HG03159 (cell line): ENCODE data around the gene VANGL2.

Experiments used
- ATAC-seq: cut with Tn5 transposase; IDR thresholded peaks from one replicate; pipeline ENCODE4 v1.9.1; 2021; ENCODE audit warnings: mild to moderate bottlenecking, moderate library complexity; ENCODE audit not compliant: unreplicated experiment

Gene VANGL2

GRCh38 chr1:160405331-160405877 lies 5.0 kb downstream of the VANGL2 start:
- ATAC-seq, result no peak

DNA sequence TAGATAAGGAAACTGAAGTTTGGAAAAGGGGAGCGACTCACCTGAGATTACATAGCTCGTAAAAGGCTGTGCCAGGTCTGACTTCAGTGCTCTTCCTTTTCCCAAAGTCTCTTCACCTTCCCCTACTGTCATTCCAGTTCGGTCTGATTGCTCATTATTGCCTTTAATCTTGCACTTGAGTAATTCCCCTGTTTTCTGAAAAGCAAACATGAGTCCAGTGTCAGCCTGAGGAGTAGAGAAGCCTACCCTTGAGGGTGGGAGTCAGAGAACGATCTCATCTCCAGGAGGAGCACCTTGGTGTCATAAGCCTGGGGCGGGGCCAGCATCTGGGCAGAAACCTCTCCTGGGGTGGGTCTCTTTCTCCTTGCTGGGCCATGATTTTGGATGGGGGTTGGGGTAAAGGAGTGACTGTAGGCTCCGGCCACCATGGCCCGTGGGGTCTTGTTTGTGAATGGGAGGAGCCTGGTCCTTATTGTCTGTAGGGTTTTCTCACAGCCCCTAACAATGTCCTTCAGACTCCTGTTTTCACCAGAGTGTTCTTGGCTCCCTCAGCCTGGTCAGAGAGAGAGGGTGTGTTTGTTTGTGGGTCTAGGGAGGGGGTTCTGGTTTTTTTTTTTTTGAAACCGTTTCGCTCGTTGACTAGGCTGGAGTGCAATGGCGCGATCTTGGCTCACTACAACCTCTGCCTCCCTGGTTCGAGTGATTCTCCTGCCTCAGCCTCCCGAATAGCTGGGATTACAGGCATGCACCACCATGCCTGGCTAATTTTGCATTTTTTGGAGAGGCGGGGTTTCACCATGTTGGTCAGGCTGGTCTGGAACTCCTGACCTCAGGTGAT lies 6.0 kb downstream of the VANGL2 start:
- no peak for ATAC-seq

DNA sequence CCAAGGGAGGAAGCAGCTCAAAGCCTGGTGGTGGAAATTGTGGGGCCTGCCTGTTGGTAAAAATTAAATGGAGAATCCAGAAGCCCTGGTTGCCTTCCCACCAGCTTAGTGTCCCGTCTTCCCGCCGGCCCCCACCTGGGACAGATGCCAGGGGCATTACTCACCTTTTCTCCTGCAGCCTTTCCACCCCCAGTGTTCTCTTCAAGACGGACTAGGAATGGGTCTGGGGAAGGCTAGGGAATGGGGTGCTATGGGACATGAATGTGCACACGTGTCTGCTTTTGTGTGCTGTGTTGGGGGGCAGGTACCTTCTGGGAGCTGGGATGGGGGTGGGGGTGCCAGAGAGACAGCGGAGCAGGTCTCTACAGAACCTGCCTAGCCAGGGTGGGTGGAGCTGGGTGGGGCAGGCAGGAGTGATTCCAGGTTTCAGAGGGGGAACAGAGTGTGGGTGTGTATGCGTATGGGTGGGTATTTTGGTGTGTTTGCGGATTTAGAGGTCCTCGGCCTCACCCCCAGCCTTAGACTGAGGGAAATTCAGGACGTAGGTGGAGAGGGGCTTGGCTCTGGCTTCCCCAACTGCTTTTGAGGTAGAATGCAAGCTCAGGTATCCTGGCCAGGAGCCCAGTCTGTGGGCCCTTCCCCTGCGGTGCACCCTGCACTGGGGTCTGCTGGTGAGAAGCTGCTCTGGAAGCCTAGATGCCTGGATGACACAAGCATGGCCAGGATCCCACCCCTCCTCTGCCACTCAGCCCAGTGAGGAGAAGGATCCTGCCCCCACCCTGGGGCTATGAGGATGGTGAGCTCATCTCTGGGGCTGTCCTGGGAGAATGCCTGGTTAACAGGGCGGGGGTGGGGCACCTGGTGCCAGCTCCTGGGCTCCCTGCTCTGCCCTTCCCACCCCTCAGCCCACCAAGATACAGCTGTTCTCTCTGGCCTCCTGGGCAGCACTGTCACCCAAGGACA lies 7.8 kb downstream of the VANGL2 start:
- no peak for ATAC-seq

- ATAC-seq, result no peak
Measured at GRCh38 chr1:160408864-160409263, 8.5 kb downstream of the VANGL2 start.

DNA sequence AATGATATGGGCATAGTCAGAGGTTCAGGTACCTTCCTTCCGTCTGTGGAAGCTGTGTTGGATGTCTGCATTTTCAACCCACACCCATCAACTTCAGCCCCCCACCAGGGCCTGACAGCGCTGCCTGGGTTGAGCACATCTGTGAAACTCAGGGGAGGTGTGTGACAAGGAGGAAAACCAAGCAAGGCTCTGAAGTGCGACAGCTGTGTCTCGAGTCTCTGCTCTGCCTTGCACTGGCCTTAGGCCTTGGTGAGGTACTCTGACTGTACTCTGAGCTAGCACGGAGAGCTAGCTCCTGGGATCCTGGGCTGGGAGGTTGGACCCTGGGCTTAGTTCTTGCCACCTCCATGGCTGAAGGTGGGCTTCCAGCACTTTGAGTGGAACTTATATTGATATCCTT lies 9.1 kb downstream of the VANGL2 start:
- no peak for ATAC-seq

DNA sequence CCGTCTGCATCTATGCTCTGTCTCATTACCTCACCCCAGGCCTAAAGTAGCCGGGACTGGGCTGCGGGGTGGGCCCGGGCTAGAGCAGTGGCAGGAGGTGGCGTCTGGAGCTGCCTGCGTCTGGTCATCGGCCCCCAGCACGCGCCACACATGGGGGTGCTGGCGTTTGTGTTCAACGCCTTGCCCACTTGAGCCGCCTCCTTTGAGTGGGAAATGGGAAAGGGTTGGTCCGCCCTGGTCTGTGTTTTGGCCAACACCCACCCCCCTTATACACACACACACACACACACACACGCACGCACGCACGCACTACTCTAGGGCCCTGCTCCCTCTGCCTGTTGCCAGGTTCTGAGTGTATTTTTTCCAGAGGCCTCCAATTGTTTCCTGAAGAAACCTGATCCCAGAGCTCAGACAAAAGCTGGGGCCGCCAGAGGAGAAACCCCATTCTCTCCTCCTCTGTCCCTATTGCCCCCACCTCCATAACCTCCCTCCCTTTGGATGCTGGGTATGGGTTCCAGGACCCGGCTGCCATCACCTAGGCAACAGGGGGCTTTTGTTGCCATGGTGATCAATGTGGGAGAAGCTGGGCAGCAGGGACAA lies 10.1 kb downstream of the VANGL2 start:
- no peak for ATAC-seq

GRCh38 chr1:160411271-160412027 lies 11.1 kb downstream of the VANGL2 start:
- ATAC-seq, result no peak

- ATAC-seq, result no peak
Measured at GRCh38 chr1:160412028-160412362, 11.6 kb downstream of the VANGL2 start.

DNA sequence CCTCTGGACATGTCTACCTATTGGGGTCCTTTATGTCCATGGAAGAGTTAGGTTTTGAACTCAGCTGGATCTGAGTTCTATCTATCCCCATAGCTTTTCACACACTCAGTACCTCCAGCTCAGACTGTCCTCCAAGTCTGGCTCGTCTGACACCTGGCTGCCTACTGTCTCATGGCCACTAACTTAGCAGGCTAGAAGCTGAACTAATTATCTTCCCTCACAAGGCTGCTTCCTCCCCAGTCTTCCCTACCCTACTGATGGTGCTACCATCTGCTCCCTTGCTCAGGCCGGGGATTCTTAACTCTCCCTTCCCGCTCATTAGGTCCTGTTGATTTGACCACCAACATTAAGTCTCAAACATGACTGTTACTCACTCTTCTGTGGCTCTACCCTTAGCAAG lies 13.4 kb downstream of the VANGL2 start:
- no peak for ATAC-seq

- no peak for ATAC-seq
Measured at GRCh38 chr1:160414881-160415280, 14.5 kb downstream of the VANGL2 start.

DNA sequence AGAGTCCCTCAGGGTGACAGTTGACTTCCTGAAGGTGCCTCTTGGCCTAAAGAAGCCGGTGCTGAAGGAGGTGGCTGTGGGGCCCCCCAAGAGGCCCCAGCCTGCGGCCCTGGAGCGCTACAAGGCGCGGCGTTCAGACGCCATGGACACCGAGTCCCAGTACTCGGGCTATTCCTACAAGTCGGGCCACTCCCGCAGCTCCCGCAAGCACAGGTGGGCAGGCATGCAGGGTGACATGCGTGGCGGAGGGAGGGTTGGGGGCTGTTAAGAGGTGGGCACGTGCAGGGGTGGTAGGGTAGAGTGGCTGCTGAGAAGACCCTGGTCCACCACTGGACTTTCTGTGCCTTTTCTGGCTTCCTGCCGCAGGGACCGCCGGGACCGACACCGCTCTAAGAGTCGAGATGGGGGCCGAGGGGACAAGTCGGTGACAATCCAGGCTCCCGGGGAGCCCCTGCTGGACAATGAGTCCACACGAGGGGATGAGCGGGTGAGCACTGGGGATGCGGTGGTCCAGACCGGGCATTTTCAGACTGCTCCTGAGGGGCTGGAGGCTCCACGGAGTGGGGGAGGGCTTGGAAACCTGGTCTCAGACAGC lies 15.4 kb downstream of the VANGL2 start:
- no peak for ATAC-seq

GRCh38 chr1:160416369-160416768 lies 16.0 kb downstream of the VANGL2 start:
- ATAC-seq, result no peak

DNA sequence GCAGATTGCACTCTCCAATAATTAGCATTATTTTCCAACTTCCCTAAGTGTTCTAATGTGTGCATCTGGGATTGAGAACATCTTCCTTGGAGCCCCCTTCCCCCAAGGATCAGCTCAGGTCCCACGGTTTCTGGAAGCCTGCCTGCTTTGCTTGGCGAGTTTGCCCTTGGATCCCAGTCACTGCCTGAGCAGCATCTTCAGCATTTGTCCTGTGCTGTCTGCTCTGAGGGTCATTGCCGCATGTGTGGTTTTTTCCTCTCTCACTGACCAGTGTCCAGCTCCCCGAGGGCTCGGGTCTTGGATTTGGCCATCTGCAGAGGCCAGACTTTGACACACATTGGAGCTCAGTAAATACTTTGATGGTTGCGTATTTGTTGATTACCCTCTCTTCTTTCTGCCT lies 18.1 kb downstream of the VANGL2 start:
- no peak for ATAC-seq

DNA sequence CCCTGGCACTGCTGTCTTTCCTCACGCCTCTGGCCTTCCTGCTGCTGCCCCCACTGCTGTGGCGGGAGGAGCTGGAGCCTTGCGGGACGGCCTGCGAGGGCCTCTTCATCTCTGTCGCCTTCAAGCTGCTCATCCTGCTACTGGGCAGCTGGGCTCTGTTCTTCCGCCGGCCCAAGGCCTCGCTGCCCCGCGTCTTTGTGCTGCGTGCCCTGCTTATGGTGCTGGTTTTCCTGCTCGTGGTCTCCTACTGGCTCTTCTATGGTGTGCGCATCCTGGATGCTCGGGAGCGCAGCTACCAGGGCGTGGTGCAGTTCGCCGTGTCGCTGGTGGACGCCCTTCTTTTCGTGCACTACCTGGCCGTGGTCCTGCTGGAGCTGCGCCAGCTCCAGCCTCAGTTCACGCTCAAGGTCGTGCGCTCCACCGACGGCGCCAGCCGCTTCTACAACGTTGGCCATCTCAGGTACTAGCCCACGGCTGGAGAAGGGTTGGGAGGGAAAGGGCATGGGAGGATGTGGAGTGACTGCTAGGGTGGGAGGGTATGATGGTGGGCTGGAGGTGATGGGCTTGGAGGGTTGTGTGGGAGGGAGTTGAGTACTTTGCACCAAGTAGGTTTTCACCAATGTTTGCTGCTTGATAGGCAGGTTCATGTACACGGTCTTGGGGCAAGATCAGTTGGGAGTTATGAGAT lies 18.9 kb downstream of the VANGL2 start:
- ATAC-seq, result no peak

DNA sequence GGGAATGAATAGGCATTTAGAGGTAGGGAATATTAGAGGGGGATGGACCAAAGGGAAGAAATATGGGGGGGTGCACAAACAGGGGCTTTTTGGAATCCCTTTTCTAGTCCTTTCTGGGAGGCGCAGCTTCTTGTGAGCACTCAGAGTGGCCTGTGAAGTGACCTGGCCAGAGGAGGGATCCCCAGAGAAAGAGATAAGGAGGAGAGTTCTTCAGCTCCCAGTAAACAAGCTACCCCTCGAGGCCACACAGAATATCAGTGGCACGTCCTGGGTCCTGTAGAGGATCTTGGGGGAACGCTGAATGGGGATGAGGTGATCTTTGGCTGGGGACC lies 19.4 kb downstream of the VANGL2 start:
- ATAC-seq, result no peak

GRCh38 chr1:160420881-160421842 lies 20.8 kb downstream of the VANGL2 start:
- no peak for ATAC-seq

GRCh38 chr1:160421881-160422280 lies 21.5 kb downstream of the VANGL2 start:
- ATAC-seq, result no peak

- ATAC-seq, result no peak
Measured at GRCh38 chr1:160423966-160424365, 23.6 kb downstream of the VANGL2 start.

DNA sequence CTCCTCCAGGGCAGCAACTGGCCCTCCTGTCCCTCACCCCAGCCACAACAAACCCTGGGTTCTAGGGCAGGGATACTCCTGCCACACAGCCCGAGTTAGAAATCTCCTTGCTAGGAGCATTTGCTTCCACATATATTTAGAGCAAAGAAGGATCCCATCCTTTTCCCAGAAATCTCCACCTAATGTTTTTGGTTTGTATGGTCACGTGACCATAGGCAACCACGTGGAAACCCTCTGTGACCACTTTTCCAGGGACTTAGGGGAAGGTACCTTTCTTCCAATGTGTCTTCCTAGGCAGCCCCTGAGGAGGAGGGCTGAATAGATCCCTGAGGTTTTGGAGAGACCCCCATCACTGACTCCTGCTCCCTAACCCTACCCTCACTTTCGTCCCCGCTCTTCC lies 25.5 kb downstream of the VANGL2 start:
- ATAC-seq, result no peak
